Effector CD4-positive, alpha-beta T cell (primary cell): ENCODE data around the gene ZNF536.
"Not testable (repeated sequence)": the region's sequence is repeated elsewhere in the genome, so short reads cannot be mapped to it uniquely, and the experiment has no call there.

Source experiments
- DNase-seq: peaks from one replicate; pipeline ENCODE4 v3.0.0-alpha.2; 2020

ZNF536 gene

GRCh38 chr19:30390356-30390988, 18.3 kb downstream of the ZNF536 start:
- DNase-seq: no peak

GRCh38 chr19:30391052-30391451, 18.9 kb downstream of the ZNF536 start:
- DNase-seq: no peak

- no peak for DNase-seq
Observed at GRCh38 chr19:30391554-30392551, 19.7 kb downstream of the ZNF536 start.

- DNase-seq: no peak
Observed at GRCh38 chr19:30393046-30393445, 20.9 kb downstream of the ZNF536 start.

GRCh38 chr19:30393729-30394480, 21.7 kb downstream of the ZNF536 start:
- no peak for DNase-seq

GRCh38 chr19:30394481-30395151, 22.4 kb downstream of the ZNF536 start:
- no peak for DNase-seq

GRCh38 chr19:30395283-30395682, 23.1 kb downstream of the ZNF536 start:
- DNase-seq: no peak

- not testable (repeated sequence) for DNase-seq
Observed at GRCh38 chr19:30398539-30398938, 26.4 kb downstream of the ZNF536 start.

- no peak for DNase-seq
Observed at GRCh38 chr19:30401956-30402355, 29.8 kb downstream of the ZNF536 start.

- no peak for DNase-seq
Observed at GRCh38 chr19:30402436-30403202, 30.4 kb downstream of the ZNF536 start.

GRCh38 chr19:30403203-30403985, 31.2 kb downstream of the ZNF536 start:
- DNase-seq: no peak

- DNase-seq: no peak
Observed at GRCh38 chr19:30406220-30407067, 34.3 kb downstream of the ZNF536 start.

- no peak for DNase-seq
Observed at GRCh38 chr19:30407068-30407709, 35.0 kb downstream of the ZNF536 start.

GRCh38 chr19:30408734-30409301, 36.6 kb downstream of the ZNF536 start:
- no peak for DNase-seq

- no peak for DNase-seq
Observed at GRCh38 chr19:30411714-30412113, 39.5 kb downstream of the ZNF536 start.

- DNase-seq: no peak
Observed at GRCh38 chr19:30416375-30416774, 44.2 kb downstream of the ZNF536 start.

GRCh38 chr19:30417166-30417565, 45.0 kb downstream of the ZNF536 start:
- not testable (repeated sequence) for DNase-seq

GRCh38 chr19:30419568-30420180, 47.5 kb downstream of the ZNF536 start:
- no peak for DNase-seq

GRCh38 chr19:30420316-30420715, 48.1 kb downstream of the ZNF536 start:
- no peak for DNase-seq
